ENCODE results near the gene KRT7. TPM values are rescaled to one million over a fixed set of nuclear protein-coding genes. Genes with fewer than 3 reads are reported as not detected.

The KRT7 gene
- total RNA-seq, 1 donor from 2014 or later: not detected

- DNase-seq (ENCODE audit: low read depth, low spot score): no peak
- Mint-ChIP-seq H3K4me1 (peaks cover 17% of the 10 kb centered on the region), H3K4me3 (no peak overlapping the region), H3K9me3 (peaks cover 7% of the 10 kb centered on the region), H3K27me3 (ENCODE audit: low read depth) (peaks cover 22% of the 10 kb centered on the region), H3K27ac (ENCODE audit: unreplicated experiment) (no peak overlapping the region), H3K36me3 (ENCODE audit: low read depth) (no peaks in the 10 kb centered on the region)
- no peak for TF ChIP-seq CTCF (conservative IDR thresholded peaks at IDR 0.05)
These were observed 30.9 kb downstream of the KRT7 start for GRCh38 chr12:52263761-52264434.

GRCh38 chr12:52264435-52264825 is 31.4 kb downstream of the KRT7 start:
- Mint-ChIP-seq H3K27me3 (ENCODE audit: low read depth) (peaks cover 17% of the 10 kb centered on the region), H3K4me1 (peaks cover 17% of the 10 kb centered on the region), H3K36me3 (ENCODE audit: low read depth) (no peaks in the 10 kb centered on the region), H3K9me3 (peaks cover 7% of the 10 kb centered on the region), H3K27ac (ENCODE audit: unreplicated experiment) (no peak overlapping the region), H3K4me3 (no peak overlapping the region)
- DNase-seq (ENCODE audit: low read depth, low spot score): no peak
- TF ChIP-seq CTCF (conservative IDR thresholded peaks at IDR 0.05): no peak

GRCh38 chr12:52266514-52266913 is 33.5 kb downstream of the KRT7 start:
- TF ChIP-seq CTCF (conservative IDR thresholded peaks at IDR 0.05): no peak
- H3K4me1 Mint-ChIP-seq: peaks cover 6% of the 10 kb centered on the region
- peaks cover 5% of the 10 kb centered on the region for H3K9me3 Mint-ChIP-seq
- no peak overlapping the region for H3K4me3 Mint-ChIP-seq
- DNase-seq (ENCODE audit: low read depth, low spot score): no peak
- H3K27ac Mint-ChIP-seq (ENCODE audit: unreplicated experiment): no peak overlapping the region
- no peaks in the 10 kb centered on the region for H3K36me3 Mint-ChIP-seq (ENCODE audit: low read depth)
- H3K27me3 Mint-ChIP-seq (ENCODE audit: low read depth): peaks cover 5% of the 10 kb centered on the region

GRCh38 chr12:52267266-52267665 is 34.2 kb downstream of the KRT7 start:
- Mint-ChIP-seq H3K9me3 (peaks cover 4% of the 10 kb centered on the region), H3K4me1 (peaks cover 6% of the 10 kb centered on the region), H3K4me3 (no peak overlapping the region), H3K36me3 (ENCODE audit: low read depth) (no peaks in the 10 kb centered on the region), H3K27me3 (ENCODE audit: low read depth) (peaks cover 5% of the 10 kb centered on the region), H3K27ac (ENCODE audit: unreplicated experiment) (no peak overlapping the region)
- no peak for TF ChIP-seq CTCF (conservative IDR thresholded peaks at IDR 0.05)
- DNase-seq (ENCODE audit: low read depth, low spot score): no peak

GRCh38 chr12:52267699-52268098 is 34.7 kb downstream of the KRT7 start:
- DNase-seq (ENCODE audit: low read depth, low spot score): no peak
- peaks cover 5% of the 10 kb centered on the region for H3K27me3 Mint-ChIP-seq (ENCODE audit: low read depth)
- H3K4me1 Mint-ChIP-seq: peaks cover 6% of the 10 kb centered on the region
- TF ChIP-seq CTCF (conservative IDR thresholded peaks at IDR 0.05): no peak
- no peak overlapping the region for H3K27ac Mint-ChIP-seq (ENCODE audit: unreplicated experiment)
- no peak overlapping the region for H3K4me3 Mint-ChIP-seq
- H3K36me3 Mint-ChIP-seq (ENCODE audit: low read depth): no peaks in the 10 kb centered on the region
- H3K9me3 Mint-ChIP-seq: peaks cover 2% of the 10 kb centered on the region

Data from neural crest cell (in vitro differentiated cells).